Epithelial cell of proximal tubule (primary cell): ENCODE measurements around the gene ACSS2. TPM values are rescaled to one million over a fixed set of nuclear protein-coding genes. Genes with fewer than 3 reads are reported as not detected.

Experiments
- DNase-seq: peaks from one replicate; pipeline ENCODE4 v3.0.0-alpha.2; 2011; ENCODE audit warnings: low read depth
- H3K4me3 ChIP-seq: 2 replicates; pipeline ENCODE4 v1.5.1; 2011; ENCODE audit warnings: low read depth, mild to moderate bottlenecking, low read length
- total RNA-seq: library from RNA; depleted of rRNA; stranded (reverse); fragments of >200 nt; gene quantifications from 2 replicates; pipeline ENCODE4 v1.2.3, GENCODE V29; 2015
- TF ChIP-seq, protein P1 (sequence below): conservative IDR thresholded peaks from 2 replicates; pipeline ENCODE4 v1.5.1; 2012; ENCODE audit warnings: low read depth, mild to moderate bottlenecking, low read length

The ACSS2 gene
- total RNA-seq, 1 donor from 2014 or later, result 24.3 TPM

DNA sequence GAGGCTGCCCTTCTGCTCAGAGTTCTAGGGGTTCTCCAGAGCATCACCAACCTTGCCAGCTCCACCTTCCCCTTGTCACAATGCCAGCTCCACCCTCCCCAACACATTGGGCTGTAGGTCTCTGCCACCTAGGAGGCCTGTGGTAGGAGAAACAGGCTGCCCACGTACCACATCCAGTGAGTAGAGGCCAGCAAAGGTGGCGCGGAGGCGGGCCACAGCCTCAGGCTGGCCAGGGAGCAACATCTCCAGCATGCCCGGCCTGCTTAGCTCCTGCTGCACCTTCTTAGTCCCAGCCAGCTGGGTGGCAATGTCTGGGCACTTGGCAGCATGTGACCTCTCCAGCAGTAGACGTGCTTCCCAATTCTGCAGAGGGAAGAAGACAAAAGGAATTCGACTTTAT lies 55.4 kb downstream of the ACSS2 start:
- no peak for DNase-seq
- TF ChIP-seq, protein P1, sequence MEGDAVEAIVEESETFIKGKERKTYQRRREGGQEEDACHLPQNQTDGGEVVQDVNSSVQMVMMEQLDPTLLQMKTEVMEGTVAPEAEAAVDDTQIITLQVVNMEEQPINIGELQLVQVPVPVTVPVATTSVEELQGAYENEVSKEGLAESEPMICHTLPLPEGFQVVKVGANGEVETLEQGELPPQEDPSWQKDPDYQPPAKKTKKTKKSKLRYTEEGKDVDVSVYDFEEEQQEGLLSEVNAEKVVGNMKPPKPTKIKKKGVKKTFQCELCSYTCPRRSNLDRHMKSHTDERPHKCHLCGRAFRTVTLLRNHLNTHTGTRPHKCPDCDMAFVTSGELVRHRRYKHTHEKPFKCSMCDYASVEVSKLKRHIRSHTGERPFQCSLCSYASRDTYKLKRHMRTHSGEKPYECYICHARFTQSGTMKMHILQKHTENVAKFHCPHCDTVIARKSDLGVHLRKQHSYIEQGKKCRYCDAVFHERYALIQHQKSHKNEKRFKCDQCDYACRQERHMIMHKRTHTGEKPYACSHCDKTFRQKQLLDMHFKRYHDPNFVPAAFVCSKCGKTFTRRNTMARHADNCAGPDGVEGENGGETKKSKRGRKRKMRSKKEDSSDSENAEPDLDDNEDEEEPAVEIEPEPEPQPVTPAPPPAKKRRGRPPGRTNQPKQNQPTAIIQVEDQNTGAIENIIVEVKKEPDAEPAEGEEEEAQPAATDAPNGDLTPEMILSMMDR, result no peak
- no peak overlapping the region for H3K4me3 ChIP-seq

DNA sequence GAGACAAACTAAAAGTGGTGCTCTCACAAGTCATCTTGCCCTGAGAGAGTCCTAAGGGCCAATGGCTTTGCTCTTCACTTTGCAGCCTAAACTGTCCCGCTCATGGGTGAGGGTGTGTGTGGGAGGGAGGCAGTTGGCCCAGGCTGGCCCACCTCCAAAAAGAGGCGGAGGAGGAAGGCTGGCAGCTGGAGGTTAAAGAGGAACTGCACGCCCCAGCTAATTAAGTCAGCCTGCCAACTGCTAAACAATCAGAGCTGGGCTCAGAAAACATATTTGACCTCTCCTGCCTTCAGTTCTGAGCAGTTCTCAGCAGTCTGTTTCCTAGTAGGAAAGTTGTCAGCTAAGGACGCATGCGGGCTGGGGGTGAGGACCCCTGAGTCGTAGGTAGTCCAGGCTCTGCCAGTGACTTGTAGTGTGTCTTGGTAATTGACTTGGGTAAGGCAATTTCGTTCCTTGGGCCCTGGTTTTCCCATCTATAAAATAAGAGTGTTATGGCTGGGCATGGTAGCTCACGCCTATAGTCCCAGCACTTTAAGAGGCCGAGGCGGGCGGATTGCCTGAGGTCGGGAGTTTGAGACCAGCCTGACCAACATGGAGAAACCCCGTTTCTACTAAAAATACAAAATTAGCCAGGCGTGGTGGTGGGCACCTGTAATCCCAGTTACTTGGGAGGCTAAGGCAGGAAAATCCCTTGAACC lies 62.2 kb downstream of the ACSS2 start:
- DNase-seq, result no peak
- H3K4me3 ChIP-seq, result no peak overlapping the region
- TF ChIP-seq, protein P1, result no peak

DNA sequence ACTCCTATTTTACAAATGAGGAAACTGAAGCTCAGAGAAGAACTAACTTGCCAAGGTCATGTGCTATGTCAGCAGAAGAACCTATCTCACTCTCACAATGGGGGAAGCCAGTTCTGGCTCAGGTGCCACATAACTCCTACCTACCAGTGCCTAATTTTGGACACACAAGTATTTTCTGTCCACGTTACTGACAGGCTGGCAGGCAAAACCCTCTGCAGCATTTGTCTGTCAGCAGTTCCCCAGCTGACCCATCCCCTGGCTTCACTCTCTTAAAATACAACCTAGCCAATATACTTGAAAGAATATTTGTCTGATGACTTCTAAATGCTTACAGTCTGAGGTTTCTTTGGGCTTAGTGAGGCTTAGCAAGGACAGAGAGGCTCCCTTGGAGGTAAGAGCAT lies 63.7 kb downstream of the ACSS2 start:
- H3K4me3 ChIP-seq, result no peak overlapping the region
- no peak for DNase-seq
- TF ChIP-seq, protein P1, result no peak

DNA sequence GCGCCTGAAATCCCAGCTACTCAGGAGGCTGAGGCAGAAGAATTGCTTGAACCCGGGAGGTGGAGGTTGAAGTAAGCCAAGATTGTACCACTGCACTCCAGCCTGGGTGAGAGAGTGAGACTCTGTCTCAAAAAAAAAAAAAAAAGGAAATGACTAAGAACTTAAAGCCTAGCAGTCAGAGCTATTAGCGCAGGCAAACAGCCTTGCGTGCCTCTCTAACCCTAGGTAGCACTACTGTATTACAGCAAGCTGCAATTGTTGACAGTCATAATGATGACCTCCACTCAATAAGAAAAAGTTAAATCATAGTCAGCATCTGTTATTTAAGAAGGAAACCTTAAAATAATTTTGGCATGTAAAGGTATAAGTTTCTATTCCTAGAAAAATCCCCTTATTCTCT lies 64.8 kb downstream of the ACSS2 start:
- TF ChIP-seq, protein P1, result no peak
- H3K4me3 ChIP-seq, result no peak overlapping the region
- DNase-seq, result no peak

DNA sequence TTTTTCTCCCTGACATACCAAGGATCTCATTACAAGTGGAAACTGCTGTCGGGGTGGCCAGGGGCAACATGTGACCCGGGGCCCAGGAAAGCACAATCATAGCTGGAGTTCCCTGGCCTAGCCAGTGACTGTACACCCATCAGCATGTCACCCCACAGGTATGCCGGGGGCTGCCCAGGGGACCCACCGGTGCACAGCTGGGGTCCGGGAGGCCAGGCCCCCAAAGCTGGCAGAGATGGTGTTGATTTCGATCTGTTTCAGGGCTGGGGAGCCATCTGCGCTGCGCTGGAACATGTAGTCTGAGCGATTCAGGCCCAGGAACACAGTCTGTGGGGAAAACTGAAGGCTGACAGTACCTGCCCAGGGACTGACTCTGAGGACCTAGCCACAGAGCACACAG lies 65.9 kb downstream of the ACSS2 start:
- no peak overlapping the region for H3K4me3 ChIP-seq
- TF ChIP-seq, protein P1, result no peak
- DNase-seq, result no peak

DNA sequence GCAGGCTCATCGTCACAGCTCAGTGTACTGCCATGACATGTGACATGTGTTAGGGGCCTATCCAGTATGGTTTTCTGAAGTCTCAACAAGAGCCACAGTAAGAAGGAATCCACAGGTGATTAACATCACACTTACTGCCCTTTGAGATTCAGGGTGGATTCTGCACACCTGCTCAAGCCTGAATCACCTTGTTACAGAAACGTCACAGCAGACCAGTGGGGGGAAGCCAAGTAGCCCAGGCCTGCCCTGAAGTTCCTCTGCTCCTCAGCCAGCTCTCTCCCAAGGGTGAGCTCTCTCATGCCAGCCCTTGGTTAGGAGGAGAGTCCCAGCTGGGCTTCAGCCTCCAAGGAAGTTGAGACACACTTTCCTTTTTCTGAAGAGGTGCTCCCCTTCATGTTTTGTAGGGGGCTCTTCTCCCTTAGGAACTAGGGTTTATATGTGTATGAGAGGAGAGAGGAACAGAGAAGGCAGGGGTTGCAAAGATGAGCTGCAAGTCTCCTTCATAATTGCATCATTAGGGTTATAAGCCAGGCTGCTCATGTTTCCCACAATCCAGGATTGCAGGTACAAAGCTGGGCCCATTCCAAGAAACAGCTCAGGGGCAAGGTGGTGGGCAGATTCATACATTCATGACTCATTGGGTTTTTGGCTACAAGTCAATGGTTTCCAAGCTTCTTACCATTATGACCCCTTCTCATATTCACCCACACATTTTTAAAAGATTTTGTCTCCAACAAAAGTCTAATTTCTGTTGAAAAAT lies 67.6 kb downstream of the ACSS2 start:
- DNase-seq, result no peak
- no peak overlapping the region for H3K4me3 ChIP-seq
- TF ChIP-seq, protein P1, result no peak
